Motor neuron (in vitro differentiated cells): ENCODE measurements around the gene MAP3K19. TPM values are rescaled to one million over a fixed set of nuclear protein-coding genes. Genes with fewer than 3 reads are reported as not detected.
A peak's percentile ranks its signal among the peaks of the same experiment; 100 is the strongest.
"Not testable (repeated sequence)": the region's sequence is repeated elsewhere in the genome, so short reads cannot be mapped to it uniquely, and the experiment has no call there.

Experiments used
- ATAC-seq, 8 experiments: fragments of 200-7000 bp; cut with Tn5 transposase; replicated peaks in 6 of 8; 2 replicates each; pipeline ENCODE4 v1.8.0; 2021; ENCODE audit warnings: mild to moderate bottlenecking in 8 of 8, moderate library complexity in 8 of 8
- H3K27ac ChIP-seq, 2 donors: fragments of 250-450 bp; sonication (Bioruptor Pico); 2 replicates each; pipeline ENCODE4 v1.9.0; 2021; ENCODE audit warnings: antibody characterized with exemption in 2 of 2, mild to moderate bottlenecking in 2 of 2, moderate library complexity in 1 of 2
- H3K4me1 ChIP-seq, 2 donors: fragments of 250-450 bp; sonication (Bioruptor Pico); replicated peaks in 1 of 2; 2 replicates each; pipeline ENCODE4 v1.6.1; 2021; ENCODE audit warnings: antibody characterized with exemption in 2 of 2, mild to moderate bottlenecking in 2 of 2, moderate library complexity in 1 of 2
- H3K4me3 ChIP-seq, 5 donors: fragments of 250-450 bp; sonication (Bioruptor Pico); 2 replicates each; pipeline ENCODE4 v1.9.0; 2021; ENCODE audit warnings: antibody characterized with exemption in 5 of 5, mild to moderate bottlenecking in 5 of 5, moderate library complexity in 4 of 5
- WGBS, 10 experiments: fragments of 450-650 bp; shearing (Covaris generic); methylation state at CpG; one replicate each; pipeline ENCODE4 v1.0.0; 2022; 5-methylcytosine and 5-hydroxymethylcytosine counted together
- in situ Hi-C, 9 experiments: fragments of 400-800 bp; cut with MboI; loops; one replicate each; pipeline ENCODE4 v1.15.0; 2021; ENCODE audit warnings: low sequenced_read_pairs in 9 of 9, low pct_unique_long_range_greater_than_20kb in 2 of 9; ENCODE audit not compliant: unreplicated experiment in 9 of 9
- total RNA-seq, 8 experiments: library from RNA; unstranded; fragments of 300-600 nt; gene quantifications; 2 replicates each; pipeline versions ENCODE4 v1.2.3 to v1.2.4, GENCODE V29; 2022

MAP3K19 gene
- total RNA-seq, 8 experiments from 2014 or later = 0.17 to 34.3 (median 0.58) TPM; not detected in 2

DNA sequence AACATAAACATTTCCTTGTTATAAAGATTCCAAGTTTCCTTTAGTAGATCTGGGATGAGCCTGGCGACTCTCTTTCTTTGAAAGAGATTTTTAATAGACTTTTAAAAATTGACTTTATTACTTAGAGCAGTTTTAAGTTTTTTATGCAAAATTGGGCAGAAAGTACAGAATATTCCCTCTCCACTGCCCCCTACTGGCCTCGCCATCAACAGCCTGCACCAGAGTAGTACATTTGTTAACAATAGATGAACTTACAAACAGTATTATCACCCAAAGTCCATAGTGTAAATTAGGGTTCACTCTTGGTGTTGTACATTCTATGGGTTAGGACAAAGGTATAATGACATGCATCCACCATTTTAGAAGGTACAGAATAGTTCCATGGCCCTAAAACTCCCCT is 3.9 kb downstream of the MAP3K19 start:
- H3K4me1 ChIP-seq = peaks cover 6% of the 10 kb centered on the region in 2 donors
- no peak overlapping the region for H3K4me3 ChIP-seq
- WGBS, 10 experiments = 0 to 100% (median 67%) methylated on average over 1 to 2 of the region's 2 CpGs; no CpG with 5 or more reads in 1 of the 10 experiments
- in situ Hi-C loops = no loop called here
- no peak for ATAC-seq
- H3K27ac ChIP-seq = no peak overlapping the region

DNA sequence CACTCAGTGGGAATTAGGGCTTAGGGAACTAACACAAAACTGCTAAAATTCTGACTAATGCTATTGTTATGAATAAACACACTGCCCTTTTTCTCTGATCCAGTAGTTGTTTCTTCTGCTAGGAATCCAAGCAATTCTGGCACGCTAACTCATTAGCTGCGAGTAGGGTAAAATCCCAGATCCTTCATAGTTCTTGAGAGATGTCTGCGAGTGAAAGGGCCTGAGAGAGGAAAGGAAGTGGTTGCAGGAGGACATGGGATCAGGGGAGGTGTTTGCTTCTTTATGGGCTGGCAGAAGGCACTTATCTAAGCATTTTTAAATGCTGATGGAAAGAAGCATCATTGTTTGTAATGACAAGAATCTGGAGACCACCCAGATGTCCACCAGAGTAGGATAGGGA is 9.4 kb downstream of the MAP3K19 start:
- no peak overlapping the region for H3K4me3 ChIP-seq
- WGBS, 10 experiments = 77 to 100% (median 94%) methylated on average over 1 to 3 of the region's 3 CpGs; no CpG with 5 or more reads in 3 of the 10 experiments

DNA sequence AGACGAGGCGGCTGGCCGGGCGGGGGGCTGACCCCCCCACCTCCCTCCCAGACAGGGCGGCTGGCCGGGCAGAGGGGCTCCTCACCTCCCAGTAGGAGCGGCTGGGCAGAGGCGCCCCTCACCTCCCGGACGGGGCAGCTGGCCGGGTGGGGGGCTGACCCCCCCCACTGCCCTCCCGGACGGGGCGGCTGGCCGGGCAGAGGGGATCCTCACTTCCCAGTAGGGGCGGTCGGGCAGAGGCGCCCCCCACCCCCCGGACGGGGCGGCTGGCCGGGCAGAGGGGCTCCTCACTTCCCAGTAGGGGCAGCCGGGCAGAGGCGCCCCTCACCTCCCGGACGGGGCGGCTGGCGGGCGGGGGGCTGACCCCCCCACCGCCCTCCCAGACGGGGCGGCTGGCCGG is 14.0 kb downstream of the MAP3K19 start:
- WGBS, 10 experiments = no CpG with 5 or more reads among the region's 33 CpGs
- in situ Hi-C loops, H3K4me1 ChIP-seq, ATAC-seq, H3K27ac ChIP-seq, H3K4me3 ChIP-seq: not testable (repeated sequence)

More for the DNA sequence above, 9.4 kb downstream of the MAP3K19 start:
- in situ Hi-C loops = no loop called here
- no peak for ATAC-seq
- Histone ChIP-seq H3K4me1 (no peaks in the 10 kb centered on the region), H3K27ac (no peak overlapping the region)

DNA sequence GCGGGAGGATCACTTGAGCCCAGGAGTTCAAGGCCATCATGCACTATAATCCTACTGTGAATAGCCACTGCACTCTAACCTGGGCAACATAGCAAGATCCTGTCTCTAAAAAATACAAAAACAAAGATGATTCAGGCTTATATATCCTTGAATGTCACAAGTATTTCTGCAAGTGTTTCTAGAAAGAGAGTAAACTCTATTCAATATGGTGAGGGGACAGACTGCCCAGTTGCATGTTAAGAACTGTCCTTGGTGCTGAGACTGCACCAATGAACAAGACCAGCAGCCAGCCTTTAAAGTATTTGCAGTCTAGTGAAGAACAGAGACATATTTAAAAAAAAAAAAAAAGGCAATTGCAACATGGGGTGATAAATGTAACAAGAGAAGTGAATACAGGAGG is 16.4 kb downstream of the MAP3K19 start:
- H3K4me3 ChIP-seq = no peak overlapping the region
- 33 to 100% (median 95%) methylated on average over 1 of the region's 1 CpG; no CpG with 5 or more reads in 6 of the 10 experiments for WGBS, 10 experiments
- in situ Hi-C loops = no loop called here
- ATAC-seq = peak in 3 of 8 experiments; percentile 23 to 79 (median 39)
- no peaks in the 10 kb centered on the region for H3K4me1 ChIP-seq
- no peak overlapping the region for H3K27ac ChIP-seq

DNA sequence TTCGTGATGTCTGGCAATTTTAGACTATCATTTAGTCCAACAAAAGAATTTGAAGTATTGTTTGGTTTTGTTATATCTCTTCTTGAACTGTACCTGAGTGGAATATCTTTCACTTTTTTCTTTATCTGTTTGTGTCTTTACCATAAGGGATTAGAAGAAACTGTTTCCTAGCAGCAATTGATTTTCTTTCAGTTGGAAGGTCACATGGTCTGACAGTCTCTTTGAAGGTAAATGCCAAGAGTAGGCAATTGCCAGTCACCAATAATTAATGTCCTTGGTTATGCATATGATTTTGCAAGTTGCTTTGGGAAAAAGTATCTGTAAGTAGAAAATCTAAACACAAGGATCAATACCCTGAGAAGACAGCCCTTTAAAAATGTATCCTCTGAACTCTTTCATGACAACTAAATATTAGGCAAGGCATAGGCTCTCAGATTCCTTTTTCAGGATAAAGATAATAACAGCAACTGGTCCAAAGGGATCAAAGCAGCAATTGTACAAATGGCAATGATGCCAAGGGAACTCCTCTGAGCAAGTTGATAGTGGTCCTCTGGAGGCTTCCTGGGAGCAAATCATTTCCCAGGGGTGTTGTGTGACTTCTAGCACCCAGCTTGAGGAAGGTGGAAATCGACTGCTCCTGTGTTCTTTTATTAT is 17.6 kb downstream of the MAP3K19 start:
- Histone ChIP-seq H3K27ac (no peak overlapping the region), H3K4me3 (no peak overlapping the region), H3K4me1 (no peaks in the 10 kb centered on the region)
- peak in 1 of 8 experiments; percentile 46 for ATAC-seq
- in situ Hi-C loops = no loop called here
- WGBS, 10 experiments = 8 to 90% (median 47%) methylated on average over 1 to 2 of the region's 2 CpGs; no CpG with 5 or more reads in 2 of the 10 experiments

DNA sequence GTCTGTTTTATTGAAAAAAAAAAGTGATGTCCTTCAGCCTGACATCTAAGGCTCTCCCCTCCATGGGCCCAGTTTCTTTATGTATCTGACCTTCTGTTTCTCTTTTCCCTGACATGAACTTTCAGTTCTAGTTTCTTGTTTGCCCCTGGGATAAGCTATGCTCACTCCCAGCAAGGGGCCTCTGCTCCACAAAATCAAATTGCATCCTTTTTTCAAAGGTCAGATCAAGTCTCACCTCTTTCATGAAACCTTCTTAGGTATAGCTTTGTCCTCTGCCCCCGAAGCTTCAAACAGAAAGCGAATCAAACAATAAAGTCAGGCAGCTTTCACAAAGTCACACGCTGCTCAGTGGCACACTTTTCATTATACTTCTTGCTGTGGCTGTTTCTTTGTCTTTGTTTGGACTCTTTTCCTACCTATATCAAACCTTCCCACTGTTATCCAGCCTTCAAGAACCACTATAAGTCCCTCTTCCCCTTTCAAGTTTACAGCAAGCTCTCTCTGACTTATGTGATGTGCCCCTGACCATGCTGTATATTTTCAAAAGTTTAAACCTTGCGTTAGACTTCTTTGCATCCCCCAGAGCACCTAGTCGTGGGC is 23.3 kb downstream of the MAP3K19 start:
- WGBS, 10 experiments = 52 to 100% (median 79%) methylated on average over 1 to 5 of the region's 5 CpGs; no CpG with 5 or more reads in 1 of the 10 experiments
- in situ Hi-C loops = loop anchor here in 3 of 9 experiments (25.0 kb wide), 1 partner anchor 688 kb away; no protein-coding TSS in a partner anchor
- Histone ChIP-seq H3K4me1 (no peaks in the 10 kb centered on the region), H3K4me3 (no peak overlapping the region), H3K27ac (no peak overlapping the region)
- no peak for ATAC-seq

DNA sequence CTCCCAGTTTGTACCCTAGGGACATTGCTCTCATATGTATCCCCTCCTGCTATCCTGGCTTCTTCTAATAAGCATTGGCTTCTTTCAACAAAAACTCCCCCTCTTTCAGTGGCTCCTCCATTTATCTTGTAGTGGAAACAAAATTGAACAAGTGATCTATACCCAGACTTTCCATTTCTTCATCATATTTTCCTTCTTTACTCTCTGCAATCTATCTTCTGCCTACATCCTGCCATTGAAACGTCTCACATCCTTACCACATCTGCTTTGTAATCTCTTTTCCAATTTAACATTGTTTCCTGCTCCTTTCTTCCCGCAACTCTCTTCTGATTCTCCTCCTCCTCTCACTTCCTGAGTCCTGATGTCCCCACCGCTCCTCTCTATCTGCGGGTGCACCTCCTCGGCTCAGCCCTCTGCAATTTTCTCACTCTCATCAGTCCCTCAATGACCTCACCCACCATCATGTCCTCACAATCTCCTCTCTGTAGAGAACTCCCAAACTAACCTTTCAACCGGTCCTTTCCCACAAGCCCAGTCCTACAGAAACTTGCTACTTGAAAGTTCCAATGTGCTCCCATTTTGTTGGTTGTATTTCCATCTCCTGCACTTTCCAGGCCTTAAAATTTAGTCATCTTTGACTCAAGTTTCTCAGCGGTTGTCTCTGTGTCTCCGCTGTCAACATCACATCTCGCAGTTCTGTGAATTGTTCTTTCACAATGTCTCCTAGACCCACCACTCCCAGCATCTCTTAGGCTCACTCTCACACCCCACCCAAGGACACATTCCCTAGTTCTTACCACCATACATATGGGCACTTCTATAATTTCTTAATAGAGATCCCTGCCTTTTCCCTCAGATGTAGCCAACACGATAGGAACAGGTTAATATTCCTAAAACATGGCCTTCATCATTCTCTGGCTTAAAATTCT is 24.0 kb downstream of the MAP3K19 start:
- Histone ChIP-seq H3K4me3 (no peak overlapping the region), H3K4me1 (no peaks in the 10 kb centered on the region), H3K27ac (no peak overlapping the region)
- ATAC-seq = no peak
- WGBS, 10 experiments = 46 to 100% (median 79%) methylated on average over 1 to 10 of the region's 10 CpGs
- in situ Hi-C loops = loop anchor here in 3 of 9 experiments (25.0 kb wide), 1 partner anchor 689 kb away; no protein-coding TSS in a partner anchor

DNA sequence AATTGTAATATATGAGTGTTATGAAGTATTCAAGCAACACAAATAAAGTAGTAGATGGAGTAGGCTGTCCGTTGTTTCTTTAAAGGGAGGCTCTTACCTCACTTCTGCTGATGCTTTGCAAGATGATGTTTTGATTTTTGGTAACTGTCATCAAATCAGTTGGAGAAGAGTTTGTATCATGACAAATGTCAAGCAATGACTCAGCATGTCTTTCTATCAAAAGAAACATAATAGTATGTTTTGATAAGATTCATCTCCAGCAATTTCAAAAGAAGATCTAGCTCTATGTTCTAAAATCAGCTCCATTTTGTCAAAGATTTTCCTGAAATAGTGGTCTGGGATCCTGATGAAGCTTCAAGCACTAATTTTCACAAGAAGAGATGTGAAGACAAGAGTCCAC is 25.6 kb downstream of the MAP3K19 start:
- 67 to 100% (median 90%) methylated on average over 1 of the region's 1 CpG; no CpG with 5 or more reads in 5 of the 10 experiments for WGBS, 10 experiments
- in situ Hi-C loops = loop anchor here in 3 of 9 experiments (25.0 kb wide), 1 partner anchor 691 kb away; no protein-coding TSS in a partner anchor
- Histone ChIP-seq H3K4me3 (no peak overlapping the region), H3K4me1 (no peaks in the 10 kb centered on the region), H3K27ac (no peak overlapping the region)
- ATAC-seq = no peak

DNA sequence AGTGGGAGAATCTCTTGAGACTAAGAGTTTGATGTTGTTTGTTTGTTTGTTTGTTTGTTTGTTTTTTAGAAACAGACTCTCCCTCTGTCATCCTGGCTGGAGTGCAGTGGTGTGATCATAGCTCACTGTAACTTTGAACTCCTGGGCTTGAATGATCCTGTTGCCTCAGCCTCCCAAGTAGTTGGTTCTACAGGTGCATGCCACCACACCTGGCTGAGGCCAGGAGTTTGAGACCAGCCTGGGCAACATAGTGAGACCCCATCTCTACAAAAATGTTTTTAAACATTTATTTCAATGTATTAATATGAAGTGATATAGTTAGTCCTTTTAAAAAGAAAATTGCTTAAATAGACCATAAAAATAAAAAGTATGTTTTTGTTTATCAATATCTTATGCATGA is 35.6 kb downstream of the MAP3K19 start:
- Histone ChIP-seq H3K27ac (no peak overlapping the region), H3K4me3 (no peak overlapping the region), H3K4me1 (no peaks in the 10 kb centered on the region)
- in situ Hi-C loops = loop anchor here in 3 of 9 experiments (25.0 kb wide), 1 partner anchor 701 kb away; no protein-coding TSS in a partner anchor
- ATAC-seq = no peak

DNA sequence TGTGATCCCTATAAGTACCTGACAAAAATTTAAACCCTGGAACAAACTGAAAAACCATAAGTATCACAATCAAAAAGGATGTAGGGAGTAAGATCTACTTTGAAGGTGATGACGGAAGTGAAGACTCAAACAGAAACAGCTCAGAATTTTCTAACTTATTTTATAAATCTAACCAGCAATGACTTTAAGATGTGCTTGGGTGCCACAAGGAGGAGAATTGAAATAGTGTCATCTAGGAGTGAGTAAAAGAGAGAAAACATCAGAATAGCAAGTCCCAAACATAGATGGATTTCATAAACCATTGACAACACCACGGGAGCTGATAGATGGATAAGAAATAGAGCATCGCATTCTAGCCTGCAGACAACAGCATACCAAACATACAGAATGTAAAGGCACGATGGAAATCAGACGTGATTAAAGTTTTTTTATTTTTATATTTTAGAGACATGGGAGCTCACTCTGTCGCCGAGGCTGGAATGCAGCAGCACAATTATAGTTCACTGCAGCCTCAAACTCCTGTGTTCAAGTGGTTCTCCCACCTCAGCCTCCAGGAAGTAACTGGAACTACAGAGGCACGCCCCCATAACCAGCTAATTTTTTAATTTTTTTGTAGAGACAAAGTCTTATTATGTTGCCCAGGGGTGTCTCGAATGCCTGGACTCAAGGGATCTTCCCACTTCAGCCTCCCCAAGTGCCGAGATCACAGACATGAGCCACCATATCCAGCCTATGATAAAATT is 36.9 kb downstream of the MAP3K19 start:
- Histone ChIP-seq H3K27ac (no peak overlapping the region), H3K4me3 (no peak overlapping the region), H3K4me1 (peaks cover 0 to 11% of the 10 kb centered on the region in 2 donors)
- 47 to 90% (median 72%) methylated on average over 2 to 10 of the region's 10 CpGs for WGBS, 10 experiments
- in situ Hi-C loops = loop anchor here in 3 of 9 experiments (25.0 kb wide), 1 partner anchor 702 kb away; no protein-coding TSS in a partner anchor
- ATAC-seq = no peak

DNA sequence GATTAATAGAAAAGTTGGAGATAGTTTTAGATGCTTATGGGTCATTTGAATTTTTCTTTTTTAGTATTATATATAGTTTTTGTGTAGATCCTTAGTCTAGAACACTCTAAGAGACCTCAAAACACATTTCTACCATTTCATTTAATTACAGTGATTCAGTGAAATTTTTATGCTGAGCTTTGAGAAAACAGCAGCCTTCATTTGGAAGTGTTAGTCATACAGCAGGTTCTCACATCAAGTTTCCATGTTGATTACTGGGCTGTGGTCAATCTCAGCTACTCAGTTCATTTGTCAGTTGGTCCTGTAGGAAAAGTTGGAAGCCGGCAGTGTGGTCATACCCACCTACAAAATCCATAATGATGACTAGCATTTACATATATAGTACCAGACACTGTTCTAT is 37.9 kb downstream of the MAP3K19 start:
- ATAC-seq = peak in 2 of 8 experiments; percentile 46 to 59
- Histone ChIP-seq H3K4me3 (no peak overlapping the region), H3K4me1 (peaks cover 0 to 13% of the 10 kb centered on the region in 2 donors), H3K27ac (no peak overlapping the region)
- 33 to 100% (median 100%) methylated on average over 1 of the region's 1 CpG; no CpG with 5 or more reads in 5 of the 10 experiments for WGBS, 10 experiments
- in situ Hi-C loops = loop anchor here in 3 of 9 experiments (25.0 kb wide), 1 partner anchor 703 kb away; no protein-coding TSS in a partner anchor

DNA sequence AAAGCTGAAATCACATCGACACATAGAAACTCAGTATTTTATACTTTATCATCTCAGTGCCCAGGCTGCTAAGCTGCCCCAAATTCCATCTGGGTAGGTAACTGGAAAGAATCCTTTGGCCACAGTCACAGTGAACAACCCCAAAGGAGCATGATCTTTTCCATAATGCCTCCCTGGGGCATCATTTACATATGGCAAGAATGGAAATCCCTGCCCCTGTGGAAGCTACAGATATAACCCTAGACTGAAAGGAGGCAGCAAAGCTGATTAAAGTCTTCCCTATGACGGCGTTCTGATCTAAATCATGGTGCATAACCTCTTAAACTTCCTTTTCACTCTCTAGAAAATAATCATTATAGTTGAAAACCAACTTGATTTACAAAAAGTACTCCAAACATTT is 41.5 kb downstream of the MAP3K19 start:
- Histone ChIP-seq H3K4me3 (no peak overlapping the region), H3K4me1 (peaks cover 0 to 13% of the 10 kb centered on the region in 2 donors), H3K27ac (no peak overlapping the region)
- ATAC-seq = peak in 5 of 8 experiments; percentile 12 to 57 (median 24)
- in situ Hi-C loops = loop anchor here in 3 of 9 experiments (25.0 kb wide), 1 partner anchor 707 kb away; no protein-coding TSS in a partner anchor
- WGBS, 10 experiments = 35 to 71% (median 48%) methylated on average over 2 to 3 of the region's 3 CpGs
